ENCODE results near the gene CALN1. TPM values are rescaled to one million over a fixed set of nuclear protein-coding genes. Genes with fewer than 3 reads are reported as not detected.

Gene CALN1
- total RNA-seq, 2 donors from 2014 or later = 4.3 to 6.9 TPM

GRCh38 chr7:72021716-72022115 is 390.4 kb downstream of the CALN1 start:
- TF ChIP-seq CTCF (conservative IDR thresholded peaks at IDR 0.05) = no peak
- Histone ChIP-seq H3K4me3 (ENCODE audit: low read length) (no peak overlapping the region), H3K27ac (ENCODE audit: low read depth, low read length) (no peak overlapping the region), H3K4me1 (ENCODE audit: control insufficient read depth, insufficient read depth, low read length) (no peaks in the 10 kb centered on the region), H3K9me3 (ENCODE audit: control insufficient read depth, low read length) (no peaks in the 10 kb centered on the region), H3K27me3 (ENCODE audit: control insufficient read depth, insufficient read depth, low read length, poor library complexity, severe bottlenecking) (no peaks in the 10 kb centered on the region), H3K36me3 (ENCODE audit: control insufficient read depth, insufficient read depth, low read length) (no peaks in the 10 kb centered on the region), H3K9ac (ENCODE audit: extremely low read depth, low read length, poor library complexity, severe bottlenecking) (no peak overlapping the region)
- no peak for DNase-seq
- Mint-ChIP-seq H3K4me3 (no peak overlapping the region), H3K27ac (no peak overlapping the region), H3K27me3 (ENCODE audit: insufficient read depth) (no peaks in the 10 kb centered on the region), H3K4me1 (no peaks in the 10 kb centered on the region), H3K9me3 (peaks cover under 1% of the 10 kb centered on the region), H3K36me3 (ENCODE audit: low read depth) (no peaks in the 10 kb centered on the region)
- 85 to 87% methylated on average over 3 of the region's 3 CpGs for WGBS, 2 experiments (ENCODE audit: insufficient coverage in 1 of 2, insufficient read length in 1 of 2)

- H3K27me3 ChIP-seq (ENCODE audit: control insufficient read depth, insufficient read depth, low read length, poor library complexity, severe bottlenecking) = no peaks in the 10 kb centered on the region
Observed at GRCh38 chr7:72020311-72020710, 391.8 kb downstream of the CALN1 start.

GRCh38 chr7:72019436-72019835 is 392.7 kb downstream of the CALN1 start:
- no peaks in the 10 kb centered on the region for H3K36me3 ChIP-seq (ENCODE audit: control insufficient read depth, insufficient read depth, low read length)
- no peak for TF ChIP-seq CTCF (conservative IDR thresholded peaks at IDR 0.05)
- no peak overlapping the region for H3K9ac ChIP-seq (ENCODE audit: extremely low read depth, low read length, poor library complexity, severe bottlenecking)
- Mint-ChIP-seq H3K4me3 (no peak overlapping the region), H3K4me1 (no peaks in the 10 kb centered on the region), H3K27ac (no peak overlapping the region), H3K36me3 (ENCODE audit: low read depth) (no peaks in the 10 kb centered on the region), H3K9me3 (no peaks in the 10 kb centered on the region), H3K27me3 (ENCODE audit: insufficient read depth) (no peaks in the 10 kb centered on the region)
- WGBS, 2 experiments (ENCODE audit: insufficient coverage in 1 of 2, insufficient read length in 1 of 2) = 86% methylated on average over 2 of the region's 2 CpGs; no CpG with 5 or more reads in 1 of the 2 experiments
- no peaks in the 10 kb centered on the region for H3K4me1 ChIP-seq (ENCODE audit: control insufficient read depth, insufficient read depth, low read length)
- no peaks in the 10 kb centered on the region for H3K9me3 ChIP-seq (ENCODE audit: control insufficient read depth, low read length)
- no peak overlapping the region for H3K27ac ChIP-seq (ENCODE audit: low read depth, low read length)
- DNase-seq = no peak
- no peak overlapping the region for H3K4me3 ChIP-seq (ENCODE audit: low read length)
- H3K27me3 ChIP-seq (ENCODE audit: control insufficient read depth, insufficient read depth, low read length, poor library complexity, severe bottlenecking) = no peaks in the 10 kb centered on the region

More at GRCh38 chr7:72020311-72020710, 391.8 kb downstream of the CALN1 start:
- no peak overlapping the region for H3K9ac ChIP-seq (ENCODE audit: extremely low read depth, low read length, poor library complexity, severe bottlenecking)
- no peaks in the 10 kb centered on the region for H3K36me3 Mint-ChIP-seq (ENCODE audit: low read depth)
- no peaks in the 10 kb centered on the region for H3K9me3 ChIP-seq (ENCODE audit: control insufficient read depth, low read length)
- TF ChIP-seq CTCF (conservative IDR thresholded peaks at IDR 0.05) = no peak
- H3K4me1 ChIP-seq (ENCODE audit: control insufficient read depth, insufficient read depth, low read length) = no peaks in the 10 kb centered on the region
- no peak for DNase-seq
- H3K27ac Mint-ChIP-seq = no peak overlapping the region
- no peaks in the 10 kb centered on the region for H3K36me3 ChIP-seq (ENCODE audit: control insufficient read depth, insufficient read depth, low read length)
- no peaks in the 10 kb centered on the region for H3K27me3 Mint-ChIP-seq (ENCODE audit: insufficient read depth)
- H3K27ac ChIP-seq (ENCODE audit: low read depth, low read length) = no peak overlapping the region
- H3K9me3 Mint-ChIP-seq = no peaks in the 10 kb centered on the region
- 80 to 89% methylated on average over 3 of the region's 3 CpGs for WGBS, 2 experiments (ENCODE audit: insufficient coverage in 1 of 2, insufficient read length in 1 of 2)
- H3K4me1 Mint-ChIP-seq = no peaks in the 10 kb centered on the region
- no peak overlapping the region for H3K4me3 ChIP-seq (ENCODE audit: low read length)
- H3K4me3 Mint-ChIP-seq = no peak overlapping the region

All from endodermal cell (in vitro differentiated cells).